Natural killer cell (primary cell): ENCODE measurements around the gene AKAP1. TPM values are rescaled to one million over a fixed set of nuclear protein-coding genes. Genes with fewer than 3 reads are reported as not detected.

Experiments used
- ATAC-seq, 3 donors: fragments of 150-1000 bp in 2 of 3; fragments of 200-7000 bp in 1 of 3; cut with Tn5 transposase; 1 replicate in 1 of 3; 2 replicates in 2 of 3; pipeline ENCODE4 v1.10.0; 2021; ENCODE audit warnings: mild to moderate bottlenecking in 2 of 3, moderate library complexity in 2 of 3
- DNase-seq, 2 donors: peaks; one replicate each; pipeline versions ENCODE4 v3.0.0 to v3.0.0-alpha.2; 2013 to 2021; ENCODE audit warnings: mixed read lengths in 1 of 2
- H3K27ac ChIP-seq: one replicate; pipeline ENCODE4 v1.5.1; 2013; ENCODE audit warnings: mild to moderate bottlenecking, low read length
- H3K27me3 ChIP-seq: one replicate; pipeline ENCODE4 v1.6.1; 2013; ENCODE audit warnings: low read length; ENCODE audit not compliant: control insufficient read depth, insufficient read depth
- H3K36me3 ChIP-seq: one replicate; pipeline ENCODE4 v1.6.1; 2013; ENCODE audit warnings: low read length; ENCODE audit not compliant: control insufficient read depth, insufficient read depth
- H3K4me1 ChIP-seq: one replicate; pipeline ENCODE4 v1.6.1; 2013; ENCODE audit warnings: low read length; ENCODE audit not compliant: control insufficient read depth, insufficient read depth
- H3K4me3 ChIP-seq: one replicate; pipeline ENCODE4 v1.5.1; 2013; ENCODE audit warnings: low read length
- H3K9me3 ChIP-seq: one replicate; pipeline ENCODE4 v1.6.1; 2013; ENCODE audit warnings: low read length; ENCODE audit not compliant: control insufficient read depth, insufficient read depth
- H3K27ac Mint-ChIP-seq, 2 donors: one replicate each; pipeline ENCODE4 v1.8.0; 2022; ENCODE audit warnings: mild to moderate bottlenecking in 2 of 2, mixed read lengths in 2 of 2, moderate library complexity in 1 of 2
- H3K27me3 Mint-ChIP-seq, 2 donors: one replicate each; pipeline ENCODE4 v1.8.0; 2022; ENCODE audit warnings: low read depth in 2 of 2, mixed read lengths in 2 of 2
- H3K36me3 Mint-ChIP-seq: one replicate; pipeline ENCODE4 v1.8.0; 2022; ENCODE audit warnings: mixed read lengths
- H3K4me1 Mint-ChIP-seq, 2 donors: one replicate each; pipeline ENCODE4 v1.8.0; 2022; ENCODE audit warnings: mixed read lengths in 2 of 2
- H3K4me3 Mint-ChIP-seq: one replicate; pipeline ENCODE4 v1.8.0; 2022; ENCODE audit warnings: mild to moderate bottlenecking, moderate library complexity, mixed read lengths
- H3K9me3 Mint-ChIP-seq, 2 donors: one replicate each; pipeline ENCODE4 v1.8.0; 2022; ENCODE audit warnings: mixed read lengths in 2 of 2
- CTCF ChIP-seq: fragments of 200-600 bp; IDR thresholded peaks from one replicate; pipeline ENCODE4 v1.8.0; 2022; ENCODE audit warnings: antibody characterized with exemption
- WGBS: methylation state at CpG from one replicate; pipeline ENCODE4 v1.1.7; 2013; ENCODE audit warnings: missing lambda C conversion rate; ENCODE audit not compliant: insufficient coverage; 5-methylcytosine and 5-hydroxymethylcytosine counted together
- intact Hi-C: fragments of 100-400 bp; cut with micrococcal nuclease; formaldehyde crosslinking; loops from one replicate; pipeline ENCODE4 v1.14.2; 2022
- total RNA-seq, 4 donors: library from RNA; stranded (reverse); fragments of 120-200 nt in 1 of 4; gene quantifications; one replicate each; pipeline versions ENCODE4 v1.2.3 to v1.2.4, GENCODE V29; 2013 to 2022

The AKAP1 gene
- total RNA-seq, 3 donors from 2014 or later (not counting 1 experiment from before 2014, with no cell fraction given): 9.8 to 15.8 (median 11.4) TPM

- H3K9me3 Mint-ChIP-seq: no peaks in the 10 kb centered on the region
- Histone ChIP-seq H3K4me1 (no peaks in the 10 kb centered on the region), H3K4me3 (no peak overlapping the region), H3K27ac (no peak overlapping the region), H3K27me3 (no peaks in the 10 kb centered on the region), H3K36me3 (no peaks in the 10 kb centered on the region), H3K9me3 (no peaks in the 10 kb centered on the region)
- TF ChIP-seq CTCF: no peak
- 85% methylated on average over 1 of the region's 1 CpG for WGBS
- H3K27me3 Mint-ChIP-seq: peaks cover 7 to 27% of the 10 kb centered on the region in 2 donors
- H3K27ac Mint-ChIP-seq: no peak overlapping the region
- ATAC-seq: no peak
- DNase-seq: no peak
- no peaks in the 10 kb centered on the region for H3K36me3 Mint-ChIP-seq
- no peaks in the 10 kb centered on the region for H3K4me1 Mint-ChIP-seq
- no peak overlapping the region for H3K4me3 Mint-ChIP-seq
- intact Hi-C loops: no loop called here
These were observed 73.7 kb downstream of the AKAP1 start for GRCh38 chr17:57158795-57159194.

DNA sequence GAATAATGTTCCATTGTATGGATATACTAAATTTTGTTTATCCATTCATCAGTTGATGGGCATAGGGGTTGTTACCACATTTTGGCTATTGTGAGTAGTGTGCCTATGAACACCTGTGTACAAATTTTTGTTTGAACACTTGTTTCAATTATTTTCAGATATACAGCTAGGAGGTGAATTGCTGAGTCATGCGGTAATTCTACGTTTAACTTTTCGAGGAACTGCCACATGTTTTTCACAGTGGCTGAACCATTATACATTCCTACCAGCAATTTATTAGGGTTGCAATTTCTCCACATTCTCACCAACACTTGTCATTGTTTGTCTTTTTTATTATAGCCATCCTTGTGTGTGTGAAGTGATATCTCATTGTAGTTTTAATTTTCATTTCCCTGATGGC is 75.6 kb downstream of the AKAP1 start:
- H3K4me1 Mint-ChIP-seq: no peaks in the 10 kb centered on the region
- no peak overlapping the region for H3K4me3 ChIP-seq
- H3K4me1 ChIP-seq: no peaks in the 10 kb centered on the region
- no peak overlapping the region for H3K4me3 Mint-ChIP-seq
- TF ChIP-seq CTCF: no peak
- H3K9me3 Mint-ChIP-seq: no peaks in the 10 kb centered on the region
- WGBS: 65% methylated on average over 3 of the region's 3 CpGs
- H3K36me3 Mint-ChIP-seq: no peaks in the 10 kb centered on the region
- H3K27me3 ChIP-seq: no peaks in the 10 kb centered on the region
- peaks cover 8 to 23% of the 10 kb centered on the region in 2 donors for H3K27me3 Mint-ChIP-seq
- intact Hi-C loops: no loop called here
- H3K27ac Mint-ChIP-seq: no peak overlapping the region
- no peaks in the 10 kb centered on the region for H3K9me3 ChIP-seq
- DNase-seq: no peak
- no peak for ATAC-seq
- H3K27ac ChIP-seq: no peak overlapping the region
- no peaks in the 10 kb centered on the region for H3K36me3 ChIP-seq

- no peak for ATAC-seq
- Histone ChIP-seq H3K4me3 (no peak overlapping the region), H3K9me3 (no peaks in the 10 kb centered on the region), H3K36me3 (no peaks in the 10 kb centered on the region), H3K27ac (no peak overlapping the region), H3K4me1 (no peaks in the 10 kb centered on the region), H3K27me3 (no peaks in the 10 kb centered on the region)
- Mint-ChIP-seq H3K27me3 (peaks cover 13 to 31% of the 10 kb centered on the region in 2 donors), H3K27ac (no peak overlapping the region), H3K4me1 (no peaks in the 10 kb centered on the region), H3K36me3 (no peaks in the 10 kb centered on the region), H3K4me3 (no peak overlapping the region), H3K9me3 (no peaks in the 10 kb centered on the region)
- WGBS: 88% methylated on average over 4 of the region's 4 CpGs
- DNase-seq: no peak
- intact Hi-C loops: no loop called here
- no peak for TF ChIP-seq CTCF
These were observed 79.8 kb downstream of the AKAP1 start for GRCh38 chr17:57164814-57165213.

- H3K4me3 Mint-ChIP-seq: no peak overlapping the region
- H3K9me3 Mint-ChIP-seq: no peaks in the 10 kb centered on the region
- H3K27me3 Mint-ChIP-seq: peaks cover 11 to 31% of the 10 kb centered on the region in 2 donors
- TF ChIP-seq CTCF: no peak
- Histone ChIP-seq H3K27me3 (no peaks in the 10 kb centered on the region), H3K9me3 (no peaks in the 10 kb centered on the region), H3K4me3 (no peak overlapping the region), H3K4me1 (no peaks in the 10 kb centered on the region), H3K27ac (no peak overlapping the region), H3K36me3 (no peaks in the 10 kb centered on the region)
- no peaks in the 10 kb centered on the region for H3K36me3 Mint-ChIP-seq
- WGBS: 93% methylated on average over 1 of the region's 3 CpGs
- H3K4me1 Mint-ChIP-seq: no peaks in the 10 kb centered on the region
- DNase-seq (no peak), ATAC-seq (no peak)
- intact Hi-C loops: no loop called here
- H3K27ac Mint-ChIP-seq: no peak overlapping the region
These were observed 80.7 kb downstream of the AKAP1 start for GRCh38 chr17:57165754-57166153.
